GM12875 (cell line): ENCODE results near the gene APOD.
"Not testable (repeated sequence)": the region's sequence is repeated elsewhere in the genome, so short reads cannot be mapped to it uniquely, and the experiment has no call there.

Source experiments
- H3K4me3 ChIP-seq: one replicate; pipeline ENCODE4 v1.5.1; 2011; ENCODE audit warnings: low read depth, low read length, control low read depth
- TF ChIP-seq, protein P1 (sequence below): IDR thresholded peaks from 2 replicates; pipeline ENCODE4 v1.5.1; 2011; ENCODE audit warnings: low read depth, mild to moderate bottlenecking, control low read depth, inconsistent platforms, low read length, moderate library complexity, borderline replicate concordance; ENCODE audit not compliant: insufficient read depth

APOD gene

GRCh38 chr3:195591220-195591619 is 7.5 kb upstream of the APOD start:
- TF ChIP-seq, protein P1, sequence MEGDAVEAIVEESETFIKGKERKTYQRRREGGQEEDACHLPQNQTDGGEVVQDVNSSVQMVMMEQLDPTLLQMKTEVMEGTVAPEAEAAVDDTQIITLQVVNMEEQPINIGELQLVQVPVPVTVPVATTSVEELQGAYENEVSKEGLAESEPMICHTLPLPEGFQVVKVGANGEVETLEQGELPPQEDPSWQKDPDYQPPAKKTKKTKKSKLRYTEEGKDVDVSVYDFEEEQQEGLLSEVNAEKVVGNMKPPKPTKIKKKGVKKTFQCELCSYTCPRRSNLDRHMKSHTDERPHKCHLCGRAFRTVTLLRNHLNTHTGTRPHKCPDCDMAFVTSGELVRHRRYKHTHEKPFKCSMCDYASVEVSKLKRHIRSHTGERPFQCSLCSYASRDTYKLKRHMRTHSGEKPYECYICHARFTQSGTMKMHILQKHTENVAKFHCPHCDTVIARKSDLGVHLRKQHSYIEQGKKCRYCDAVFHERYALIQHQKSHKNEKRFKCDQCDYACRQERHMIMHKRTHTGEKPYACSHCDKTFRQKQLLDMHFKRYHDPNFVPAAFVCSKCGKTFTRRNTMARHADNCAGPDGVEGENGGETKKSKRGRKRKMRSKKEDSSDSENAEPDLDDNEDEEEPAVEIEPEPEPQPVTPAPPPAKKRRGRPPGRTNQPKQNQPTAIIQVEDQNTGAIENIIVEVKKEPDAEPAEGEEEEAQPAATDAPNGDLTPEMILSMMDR = no peak
- no peak overlapping the region for H3K4me3 ChIP-seq

DNA sequence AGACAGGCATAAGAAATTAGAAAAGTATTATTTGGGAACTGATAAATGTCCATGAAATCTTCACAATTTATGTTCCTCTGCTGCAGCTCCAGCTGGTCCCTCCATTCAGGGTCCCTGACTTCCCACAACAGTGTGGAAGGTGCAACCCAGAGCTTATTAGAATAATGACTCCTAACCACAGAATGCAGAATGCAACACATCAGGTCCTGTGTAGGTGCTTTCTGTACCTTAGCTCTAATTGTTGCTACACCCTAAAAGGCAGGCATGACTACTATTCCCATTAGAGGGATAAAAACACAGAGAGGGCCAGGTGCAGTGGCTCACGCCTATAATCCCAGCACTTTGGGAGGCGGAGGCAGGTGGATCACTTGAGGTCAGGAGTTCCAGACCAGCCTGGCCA is 6.6 kb upstream of the APOD start:
- H3K4me3 ChIP-seq = not testable (repeated sequence)

GRCh38 chr3:195589796-195590195 is 6.1 kb upstream of the APOD start:
- H3K4me3 ChIP-seq = not testable (repeated sequence)

GRCh38 chr3:195587824-195588223 is 4.1 kb upstream of the APOD start:
- TF ChIP-seq, protein P1 = no peak
- H3K4me3 ChIP-seq = no peak overlapping the region

GRCh38 chr3:195587406-195587805 is 3.7 kb upstream of the APOD start:
- H3K4me3 ChIP-seq = no peak overlapping the region
- TF ChIP-seq, protein P1 = no peak

GRCh38 chr3:195584543-195584870 is 767 bp upstream of the APOD start:
- TF ChIP-seq, protein P1 = no peak
- no peak overlapping the region for H3K4me3 ChIP-seq

- H3K4me3 ChIP-seq = no peak overlapping the region
- TF ChIP-seq, protein P1 = no peak
Measured at GRCh38 chr3:195582947-195583346, 793 bp downstream of the APOD start.

DNA sequence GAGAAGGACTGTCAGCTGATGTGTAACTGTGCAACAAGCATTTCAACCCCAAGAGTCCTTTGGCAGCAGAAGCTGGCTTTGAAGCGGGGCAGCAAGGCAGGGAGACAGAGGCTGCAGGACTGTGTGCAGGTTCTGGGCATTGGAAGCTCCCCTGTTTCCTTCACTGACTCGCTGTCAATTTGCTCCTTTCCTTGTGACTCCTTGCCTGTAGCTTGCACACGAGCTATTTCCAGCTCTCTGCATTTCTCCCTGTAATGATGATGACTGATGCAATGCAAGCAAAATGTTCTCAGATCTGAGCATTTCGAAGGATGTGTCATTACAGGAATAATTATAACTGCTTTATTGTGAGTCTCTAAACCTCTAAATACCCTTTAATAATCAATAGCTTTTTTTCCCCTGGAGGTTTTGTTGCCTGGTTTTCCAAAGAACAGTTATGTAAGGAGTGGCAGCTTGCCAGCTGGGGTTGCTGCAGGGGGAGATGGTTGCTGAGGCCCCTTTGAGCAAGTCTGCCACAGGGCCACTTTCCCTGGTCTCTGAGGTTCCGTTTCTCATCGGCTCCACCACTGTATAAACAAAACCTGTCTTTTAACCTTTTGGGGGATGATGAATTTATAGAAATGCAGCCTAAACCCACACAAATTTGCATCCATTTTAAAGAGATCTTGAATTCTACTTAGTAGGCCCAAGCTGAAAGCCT is 2.8 kb downstream of the APOD start:
- no peak overlapping the region for H3K4me3 ChIP-seq
- TF ChIP-seq, protein P1 = no peak
